WTC11 (cell line): ENCODE measurements around the gene ACRBP.

Source experiments
- ATF3 ChIP-seq: sonication (generic); formaldehyde crosslinking; conservative IDR thresholded peaks from 2 replicates; pipeline ENCODE4 v1.8.1; 2022; ENCODE audit warnings: mild to moderate bottlenecking, missing genetic modification reagents
- CTCF ChIP-seq: fragments of 200-600 bp; IDR thresholded peaks from 2 replicates; pipeline ENCODE4 v1.8.0; 2022; ENCODE audit warnings: antibody characterized with exemption
- E2F5 ChIP-seq: sonication (generic); formaldehyde crosslinking; IDR thresholded peaks from 2 replicates; pipeline ENCODE4 v1.8.1; 2022; ENCODE audit warnings: mild to moderate bottlenecking, moderate library complexity, missing genetic modification reagents
- ESRRA ChIP-seq: sonication (generic); formaldehyde crosslinking; IDR thresholded peaks from 2 replicates; pipeline ENCODE4 v1.8.1; 2022; ENCODE audit warnings: mild to moderate bottlenecking, missing genetic modification reagents, borderline replicate concordance
- FOXJ3 ChIP-seq: sonication (generic); formaldehyde crosslinking; IDR thresholded peaks from 2 replicates; pipeline ENCODE4 v1.9.0; 2021; ENCODE audit warnings: missing genetic modification reagents, mild to moderate bottlenecking, borderline replicate concordance
- FOXP4 ChIP-seq: sonication (generic); formaldehyde crosslinking; IDR thresholded peaks from 2 replicates; pipeline ENCODE4 v1.8.0; 2022; ENCODE audit warnings: mild to moderate bottlenecking, missing genetic modification reagents
- GABPB1 ChIP-seq: sonication (generic); formaldehyde crosslinking; IDR thresholded peaks from 2 replicates; pipeline ENCODE4 v1.8.1; 2023; ENCODE audit warnings: mild to moderate bottlenecking, missing genetic modification reagents
- MYBL2 ChIP-seq: sonication (generic); formaldehyde crosslinking; IDR thresholded peaks from 2 replicates; pipeline ENCODE4 v1.8.1; 2023; ENCODE audit warnings: mild to moderate bottlenecking, moderate library complexity, missing genetic modification reagents
- SMAD3 ChIP-seq: sonication (generic); formaldehyde crosslinking; IDR thresholded peaks from 2 replicates; pipeline ENCODE4 v1.8.0; 2022; ENCODE audit warnings: missing genetic modification reagents, mild to moderate bottlenecking, borderline replicate concordance
- TCF7 ChIP-seq: sonication (generic); formaldehyde crosslinking; IDR thresholded peaks from 2 replicates; pipeline ENCODE4 v1.8.0; 2022; ENCODE audit warnings: mild to moderate bottlenecking, low read depth, missing genetic modification reagents, moderate library complexity
- ZNF317 ChIP-seq: sonication (generic); formaldehyde crosslinking; IDR thresholded peaks from 2 replicates; pipeline ENCODE4 v1.8.1; 2023; ENCODE audit warnings: low read depth, mild to moderate bottlenecking, moderate library complexity, missing genetic modification reagents, borderline replicate concordance
- ZNF671 ChIP-seq: fragments of 250-450 bp; sonication (Bioruptor Pico); IDR thresholded peaks from 2 replicates; pipeline ENCODE4 v1.8.0; 2021; ENCODE audit warnings: mild to moderate bottlenecking
- TF ChIP-seq, protein P1 (sequence below): sonication (generic); formaldehyde crosslinking; IDR thresholded peaks from 2 replicates; pipeline ENCODE4 v1.8.1; 2022; ENCODE audit warnings: low read depth, mild to moderate bottlenecking, moderate library complexity, missing genetic modification reagents, borderline replicate concordance

DNA sequence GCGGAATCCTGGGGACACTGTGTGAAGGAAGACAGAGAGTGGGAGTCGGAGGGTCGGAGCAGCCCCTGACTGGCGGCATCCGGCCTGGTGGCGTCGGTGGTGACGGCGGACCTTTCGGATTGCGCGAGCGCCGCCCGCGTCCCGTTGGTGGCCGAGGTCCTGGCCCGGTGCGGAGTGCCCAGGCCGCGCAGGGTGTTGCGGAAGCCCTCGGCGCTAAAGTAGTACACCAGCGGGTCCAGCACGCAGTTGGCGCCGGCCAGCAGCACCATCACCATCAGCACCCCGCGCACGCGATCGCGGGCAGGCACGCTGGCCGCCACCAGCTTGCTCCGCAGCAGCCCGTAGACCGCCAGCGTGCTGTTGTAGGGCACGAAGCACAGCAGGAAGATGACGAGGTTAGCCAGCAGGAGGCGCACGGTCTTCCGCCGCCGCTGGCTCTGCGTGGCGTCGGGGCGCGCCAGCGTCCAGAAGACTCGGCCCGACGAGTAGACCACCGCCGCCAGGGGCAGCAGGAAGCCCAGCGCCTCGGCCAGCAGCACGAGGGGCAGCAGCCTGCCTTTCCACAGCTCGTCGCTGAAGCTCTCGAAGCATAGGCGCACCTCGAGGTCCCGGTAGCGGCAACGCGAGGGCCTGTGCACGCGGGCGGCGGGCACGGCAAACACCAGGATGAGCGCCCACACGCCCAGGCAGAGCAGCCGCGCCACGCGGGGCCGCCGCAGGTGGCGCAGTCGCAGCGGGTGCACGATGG lies 26.9 kb downstream of the ACRBP start:
- TF ChIP-seq CTCF (peak; percentile 78), TCF7 (CRISPR knock-in tag) (peak; percentile 93; the same call in 1 of the 2 replicates), MYBL2 (peak; percentile 96), FOXP4 (CRISPR knock-in tag) (peak; percentile 98), ATF3 (CRISPR knock-in tag) (peak; percentile 87; the same call in 1 of the 2 replicates), ZNF671 (CRISPR knock-in tag) (no peak), FOXJ3 (CRISPR knock-in tag) (no peak), ZNF317 (CRISPR knock-in tag) (no peak), ESRRA (CRISPR knock-in tag) (peak; percentile 90), E2F5 (CRISPR knock-in tag) (peak; percentile 96), SMAD3 (CRISPR knock-in tag) (peak; percentile 98), GABPB1 (CRISPR knock-in tag) (no peak)
- TF ChIP-seq, protein P1, sequence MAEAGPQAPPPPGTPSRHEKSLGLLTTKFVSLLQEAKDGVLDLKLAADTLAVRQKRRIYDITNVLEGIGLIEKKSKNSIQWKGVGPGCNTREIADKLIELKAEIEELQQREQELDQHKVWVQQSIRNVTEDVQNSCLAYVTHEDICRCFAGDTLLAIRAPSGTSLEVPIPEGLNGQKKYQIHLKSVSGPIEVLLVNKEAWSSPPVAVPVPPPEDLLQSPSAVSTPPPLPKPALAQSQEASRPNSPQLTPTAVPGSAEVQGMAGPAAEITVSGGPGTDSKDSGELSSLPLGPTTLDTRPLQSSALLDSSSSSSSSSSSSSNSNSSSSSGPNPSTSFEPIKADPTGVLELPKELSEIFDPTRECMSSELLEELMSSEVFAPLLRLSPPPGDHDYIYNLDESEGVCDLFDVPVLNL (CRISPR knock-in tag) = 0 out of 2 replicates have a peak, but pooled peaks have one; percentile 78
